ENCODE measurements around the gene TLR5.

Gene TLR5

DNA sequence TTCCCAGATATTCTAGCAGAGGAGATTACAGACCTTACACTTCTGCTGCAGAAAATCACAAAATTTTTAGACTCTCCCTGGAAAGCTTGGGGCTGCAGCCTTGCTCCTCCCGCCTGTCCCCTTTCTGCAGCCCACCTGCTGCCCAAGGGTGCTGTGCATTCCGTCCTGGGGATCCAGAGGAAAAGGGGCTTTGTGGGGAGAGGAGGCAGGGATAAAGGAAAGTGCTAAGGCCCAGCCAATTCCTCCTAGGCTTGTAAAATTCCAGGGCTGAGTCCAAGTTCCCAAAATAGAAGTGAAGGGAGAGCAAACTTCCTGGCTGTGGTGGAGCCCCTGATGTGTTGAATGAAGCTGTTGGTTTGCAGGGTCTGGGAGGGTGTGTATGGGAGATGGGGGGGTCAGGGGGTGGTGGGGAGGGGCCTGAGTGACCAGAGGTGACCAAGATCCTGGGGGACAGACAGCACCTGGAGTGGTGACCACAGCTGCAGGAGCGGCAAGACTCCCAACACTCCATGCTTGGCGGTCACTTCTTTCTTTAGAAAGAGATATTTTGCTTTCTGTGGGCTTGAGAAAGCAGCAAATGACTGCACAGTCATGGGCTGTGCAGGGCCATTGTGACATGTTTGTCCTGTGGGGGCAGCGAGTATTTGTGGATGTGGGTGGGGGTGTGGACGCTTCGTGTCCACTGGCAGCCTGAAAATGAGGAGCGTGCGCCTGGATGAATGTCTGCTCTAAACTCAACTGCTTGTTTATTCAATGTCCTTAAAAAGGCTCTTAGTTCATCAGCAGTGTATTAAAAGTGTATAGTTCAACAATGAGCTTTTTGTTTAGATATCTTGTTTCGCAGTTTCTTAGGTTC lies 68.4 kb downstream of the TLR5 start:
- DNase-seq (ENCODE audit: low read depth in 2 of 2) = no peak

DNA sequence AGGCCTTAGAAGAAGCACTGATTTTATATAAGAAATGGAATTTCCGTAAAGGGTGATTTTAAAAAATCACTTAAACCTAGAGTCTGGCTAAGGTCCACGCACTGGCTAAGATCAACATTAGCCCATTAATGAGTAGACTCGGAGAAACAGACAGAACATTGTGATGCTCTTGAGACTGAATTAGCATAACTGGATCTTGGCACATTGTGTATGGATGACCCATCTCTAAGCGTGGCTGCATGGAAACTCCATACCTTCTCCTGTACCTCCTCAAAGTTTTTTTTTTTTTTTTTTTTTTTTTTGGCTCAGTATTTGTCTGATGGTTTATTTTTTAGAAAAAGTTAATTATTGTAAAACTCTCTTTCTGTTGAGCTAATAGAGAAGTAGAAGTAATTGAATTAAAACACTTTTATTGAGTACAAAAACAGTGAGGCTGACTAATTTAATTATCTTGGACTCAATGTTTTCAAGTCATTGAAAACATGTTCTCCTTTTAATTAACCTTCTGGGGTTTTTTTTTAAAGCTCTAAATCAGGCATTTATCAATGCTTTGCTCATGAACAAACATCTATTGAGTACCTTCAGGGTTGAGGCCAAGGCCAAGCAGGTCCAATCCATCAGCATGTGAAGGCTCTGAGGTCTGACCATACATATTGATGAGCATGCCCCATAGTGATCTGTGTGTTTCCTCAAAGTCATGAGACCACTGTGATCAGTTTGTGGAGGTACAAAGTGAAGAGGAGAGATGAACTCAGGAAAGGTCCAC lies 74.0 kb downstream of the TLR5 start:
- no peak for DNase-seq (ENCODE audit: low read depth in 2 of 2)

DNA sequence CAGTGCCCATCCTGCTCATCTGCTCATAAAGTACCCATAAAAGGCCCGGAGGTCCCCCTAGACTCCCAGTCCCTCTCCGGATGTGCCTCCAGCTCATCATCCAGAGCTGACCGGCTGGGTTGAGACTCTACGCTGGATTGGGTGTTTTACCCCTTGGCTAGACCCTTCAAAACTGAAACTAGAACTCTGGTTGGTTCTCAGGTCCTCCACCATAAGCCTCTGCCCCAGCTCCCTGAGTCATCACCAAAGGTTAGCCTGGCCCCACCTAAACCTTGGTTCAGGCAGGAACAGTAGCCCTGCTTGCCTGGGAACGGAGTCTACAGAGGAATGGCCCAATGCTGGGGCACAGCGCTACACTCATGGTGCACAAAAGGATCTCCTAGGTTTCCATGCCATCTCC lies 75.1 kb downstream of the TLR5 start:
- DNase-seq (ENCODE audit: low read depth in 2 of 2) = no peak

DNA sequence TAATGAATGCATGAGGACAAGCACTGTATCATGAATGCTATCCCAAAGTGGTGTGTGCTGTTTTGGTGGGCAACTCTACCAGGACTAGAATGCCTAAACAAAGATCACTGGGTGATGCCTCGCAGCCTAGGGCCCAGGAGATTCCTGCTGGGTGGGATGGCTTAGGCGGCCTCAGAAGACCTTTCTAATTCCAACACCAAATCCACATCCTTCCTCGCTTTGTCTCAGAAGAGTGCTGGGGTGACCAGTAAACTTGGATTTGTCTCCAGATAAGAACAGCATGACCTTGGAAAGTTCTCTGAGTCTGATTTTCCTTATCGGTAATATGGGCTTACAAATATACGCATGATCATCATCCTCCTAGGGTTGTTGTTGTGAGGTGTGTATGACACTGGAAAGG lies 76.6 kb downstream of the TLR5 start:
- no peak for DNase-seq (ENCODE audit: low read depth in 2 of 2)

DNA sequence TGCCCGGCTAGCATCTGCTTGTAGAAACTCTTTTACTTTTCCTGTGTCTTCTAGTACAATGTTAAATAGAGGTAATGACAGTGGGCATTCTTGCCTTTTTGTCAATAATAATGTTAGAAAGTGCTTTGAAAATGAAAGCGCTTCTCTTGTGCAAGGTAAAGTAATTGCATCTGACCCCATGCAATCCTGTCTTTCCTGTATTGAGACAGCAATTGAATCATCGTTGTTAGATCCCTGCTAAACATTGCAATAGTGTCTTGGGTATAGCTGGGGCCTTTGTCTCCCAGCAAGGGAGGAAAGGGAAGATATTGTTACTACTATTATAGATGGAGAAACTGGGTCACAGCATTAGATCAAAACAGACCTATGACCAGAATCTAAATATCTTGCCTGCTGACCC lies 80.9 kb downstream of the TLR5 start:
- no peak for DNase-seq (ENCODE audit: low read depth in 2 of 2)

DNA sequence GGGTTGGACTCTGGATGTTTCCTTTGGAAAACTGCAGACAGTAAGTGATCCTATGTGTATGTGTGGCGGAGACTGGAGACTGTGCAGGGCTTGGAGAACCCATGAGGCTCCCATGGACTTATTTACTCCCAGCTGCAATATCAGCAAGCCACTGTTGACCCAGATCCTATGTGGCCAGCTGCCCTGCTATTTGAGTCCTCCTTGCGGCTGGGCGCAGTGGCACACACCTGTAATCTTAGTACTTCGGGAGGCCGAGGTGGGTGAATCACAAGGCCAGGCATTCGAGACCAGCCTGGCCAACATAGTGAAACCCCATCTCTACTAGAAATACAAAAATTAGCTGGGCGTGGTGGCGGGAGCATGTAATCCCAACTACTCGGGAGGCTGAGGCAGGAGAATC lies 83.5 kb downstream of the TLR5 start:
- no peak for DNase-seq (ENCODE audit: low read depth in 2 of 2)

All from fibroblast of skin of left biceps (primary cell).